HepG2 (cell line): Measurements from ENCODE around the gene PSMD1. TPM values are rescaled to one million over a fixed set of nuclear protein-coding genes. Genes with fewer than 3 reads are reported as not detected.

Experiments
- CEBPZ ChIP-seq: IDR thresholded peaks from 2 replicates; pipeline ENCODE4 v1.6.1; 2012; ENCODE audit warnings: low read length, improper control_type of control experiment
- CHD4 ChIP-seq: fragments of 200-600 bp; sonication (generic); IDR thresholded peaks from 2 replicates; pipeline ENCODE4 v1.7.0; 2017; ENCODE audit warnings: mild to moderate bottlenecking, low read length, borderline replicate concordance
- EEA1 ChIP-seq: sonication (generic); formaldehyde crosslinking; IDR thresholded peaks from 2 replicates; pipeline ENCODE4 v1.5.1; 2020; ENCODE audit warnings: mild to moderate bottlenecking, missing genetic modification reagents, borderline replicate concordance
- JARID2 ChIP-seq: sonication (generic); formaldehyde crosslinking; IDR thresholded peaks from 2 replicates; pipeline ENCODE4 v1.8.1; 2023; ENCODE audit warnings: missing genetic modification reagents, inconsistent platforms; ENCODE audit not compliant: insufficient replicate concordance
- JUN ChIP-seq: sonication (generic); formaldehyde crosslinking; IDR thresholded peaks from 2 replicates; pipeline ENCODE4 v1.4.0; 2020; ENCODE audit warnings: mild to moderate bottlenecking, missing genetic modification reagents
- KDM5A ChIP-seq: fragments of 200-600 bp; sonication (generic); IDR thresholded peaks from 2 replicates; pipeline ENCODE4 v1.7.0; 2018; ENCODE audit warnings: antibody characterized with exemption, mild to moderate bottlenecking, low read length, borderline replicate concordance
- KLF9 ChIP-seq: IDR thresholded peaks from 2 replicates; pipeline ENCODE4 v1.6.1; 2016; ENCODE audit warnings: low read depth
- LCORL ChIP-seq, 2 experiments: fragments of 450-650 bp in 1 of 2; sonication (generic) in 1 of 2; formaldehyde crosslinking in 1 of 2; IDR thresholded peaks; 2 replicates each; pipeline versions ENCODE4 v1.5.0 to v1.6.1; 2017 to 2020; ENCODE audit warnings: antibody characterized with exemption in 1 of 2, missing genetic modification reagents in 1 of 2
- MTF2 ChIP-seq: sonication (generic); formaldehyde crosslinking; IDR thresholded peaks from 2 replicates; pipeline ENCODE4 v1.5.0; 2020; ENCODE audit warnings: missing genetic modification reagents, borderline replicate concordance
- NPAS2 ChIP-seq: sonication (generic); formaldehyde crosslinking; IDR thresholded peaks from 2 replicates; pipeline ENCODE4 v1.8.0; 2022; ENCODE audit warnings: mild to moderate bottlenecking, missing genetic modification reagents, borderline replicate concordance
- POLR2A ChIP-seq, 2 experiments: IDR thresholded peaks; 2 replicates each; pipeline ENCODE4 v1.6.1; 2011; ENCODE audit warnings: low read depth in 2 of 2, low read length in 2 of 2, mild to moderate bottlenecking in 1 of 2, moderate library complexity in 1 of 2; ENCODE audit not compliant: insufficient read depth in 1 of 2
- RBFOX2 ChIP-seq: fragments of 200-400 bp; formaldehyde crosslinking; IDR thresholded peaks from 2 replicates; pipeline ENCODE4 v1.6.1; 2017; ENCODE audit warnings: low read depth, mild to moderate bottlenecking, low read length
- RBM39 ChIP-seq: fragments of 200-400 bp; formaldehyde crosslinking; IDR thresholded peaks from one replicate; pipeline ENCODE4 v1.6.1; 2018; ENCODE audit warnings: antibody characterized with exemption, mild to moderate bottlenecking, low read depth, low read length; ENCODE audit not compliant: poor library complexity, severe bottlenecking
- REL ChIP-seq: sonication (generic); formaldehyde crosslinking; conservative IDR thresholded peaks from 2 replicates; pipeline ENCODE4 v1.8.0; 2022; ENCODE audit warnings: mild to moderate bottlenecking, missing genetic modification reagents, moderate library complexity
- RXRB ChIP-seq: IDR thresholded peaks from 2 replicates; pipeline ENCODE4 v1.6.1; 2016; ENCODE audit warnings: borderline replicate concordance, missing genetic modification reagents, missing compliant biosample characterization
- SKIL ChIP-seq: sonication (generic); formaldehyde crosslinking; IDR thresholded peaks from 2 replicates; pipeline ENCODE4 v1.8.0; 2022; ENCODE audit warnings: missing genetic modification reagents, mild to moderate bottlenecking, moderate library complexity, borderline replicate concordance
- SMARCE1 ChIP-seq: fragments of 450-650 bp; IDR thresholded peaks from 2 replicates; pipeline ENCODE4 v1.6.1; 2017; ENCODE audit warnings: borderline replicate concordance
- SOX5 ChIP-seq: IDR thresholded peaks from 2 replicates; pipeline ENCODE4 v1.6.1; 2016; ENCODE audit warnings: borderline replicate concordance
- SRSF4 ChIP-seq: fragments of 200-400 bp; formaldehyde crosslinking; IDR thresholded peaks from one replicate; pipeline ENCODE4 v1.6.1; 2018; ENCODE audit warnings: mild to moderate bottlenecking, low read depth, low read length, moderate library complexity; ENCODE audit not compliant: poor library complexity, severe bottlenecking
- TFAP4 ChIP-seq: sonication (generic); IDR thresholded peaks from 2 replicates; pipeline ENCODE4 v1.6.1; 2016; ENCODE audit warnings: low read depth, borderline replicate concordance
- ZMYM3 ChIP-seq: sonication (generic); formaldehyde crosslinking; IDR thresholded peaks from 2 replicates; pipeline ENCODE4 v1.5.1; 2020; ENCODE audit warnings: mild to moderate bottlenecking, missing genetic modification reagents
- ZNF264 ChIP-seq: sonication (generic); formaldehyde crosslinking; IDR thresholded peaks from 2 replicates; pipeline ENCODE4 v1.4.0; 2020; ENCODE audit warnings: missing genetic modification reagents
- ZNF800 ChIP-seq: sonication (generic); formaldehyde crosslinking; IDR thresholded peaks from 2 replicates; pipeline ENCODE4 v1.4.0; 2020; ENCODE audit warnings: missing genetic modification reagents
- polyA plus RNA-seq, 8 experiments: library from polyadenylated mRNA; depleted of rRNA in 3 of 8; stranded (reverse) in 7 of 8; unstranded in 1 of 8; fragments of >200 nt; fragmentation: Illumina TruSeq in 4 of 8; extraction: Trizol in 4 of 8; gene quantifications; 2 replicates each; pipeline versions ENCODE4 v1.2.1 to v1.2.3, GENCODE V29; 2011 to 2016; ENCODE audit warnings: low read depth in 4 of 8, missing spikeins in 1 of 8, mixed read lengths in 1 of 8; ENCODE audit not compliant: insufficient read depth in 1 of 8
- total RNA-seq, 5 experiments: library from RNA; depleted of rRNA; stranded (reverse); fragments of >200 nt; fragmentation: Illumina TruSeq; extraction: Trizol; gene quantifications; 2 replicates each; pipeline ENCODE4 v1.2.3, GENCODE V29; 2016; ENCODE audit warnings: low read depth in 1 of 5

Gene PSMD1
- total and polyA plus RNA-seq, 2 of the 13 experiments (the other 11 are each of a cell fraction or from before 2014, with no cell fraction given), result 136 to 191 TPM

GRCh38 chr2:231065966-231066365 is 9.3 kb downstream of the PSMD1 start (continued):
- TF ChIP-seq ZNF800 (CRISPR knock-in tag) (no peak), TFAP4 (no peak), ZMYM3 (CRISPR knock-in tag) (no peak), SMARCE1 (no peak), REL (CRISPR knock-in tag) (no peak), ZNF264 (CRISPR knock-in tag) (no peak), RXRB (peak; percentile 94), EEA1 (CRISPR knock-in tag) (no peak), POLR2A (IDR thresholded peaks at IDR 0.05; ENCODE audit: insufficient read depth in 1 of 2, low read depth in 2 of 2, low read length in 2 of 2) (no peak), RBFOX2 (no peak), LCORL (IDR thresholded peaks at IDR 0.05) (peak; percentile 51; the same call in 1 of the 2 replicates), LCORL (CRISPR knock-in tag; IDR thresholded peaks at IDR 0.05) (peak; percentile 69; the same call in 1 of the 2 replicates), SKIL (CRISPR knock-in tag) (no peak), JUN (no peak), SRSF4 (no peak), MTF2 (no peak), KDM5A (no peak), SOX5 (CRISPR knock-in tag) (peak; percentile 66; the same call in 1 of the 2 replicates), CHD4 (no peak), JARID2 (CRISPR knock-in tag) (no peak), NPAS2 (CRISPR knock-in tag) (no peak), RBM39 (no peak), CEBPZ (no peak), KLF9 (CRISPR knock-in tag) (no peak)
